HG03159 (cell line): ENCODE data around the gene CAGE1.
A peak's percentile ranks its signal among the peaks of the same experiment; 100 is the strongest.

Experiments used
- ATAC-seq: cut with Tn5 transposase; IDR thresholded peaks from one replicate; pipeline ENCODE4 v1.9.1; 2021; ENCODE audit warnings: mild to moderate bottlenecking, moderate library complexity; ENCODE audit not compliant: unreplicated experiment

The CAGE1 gene

DNA sequence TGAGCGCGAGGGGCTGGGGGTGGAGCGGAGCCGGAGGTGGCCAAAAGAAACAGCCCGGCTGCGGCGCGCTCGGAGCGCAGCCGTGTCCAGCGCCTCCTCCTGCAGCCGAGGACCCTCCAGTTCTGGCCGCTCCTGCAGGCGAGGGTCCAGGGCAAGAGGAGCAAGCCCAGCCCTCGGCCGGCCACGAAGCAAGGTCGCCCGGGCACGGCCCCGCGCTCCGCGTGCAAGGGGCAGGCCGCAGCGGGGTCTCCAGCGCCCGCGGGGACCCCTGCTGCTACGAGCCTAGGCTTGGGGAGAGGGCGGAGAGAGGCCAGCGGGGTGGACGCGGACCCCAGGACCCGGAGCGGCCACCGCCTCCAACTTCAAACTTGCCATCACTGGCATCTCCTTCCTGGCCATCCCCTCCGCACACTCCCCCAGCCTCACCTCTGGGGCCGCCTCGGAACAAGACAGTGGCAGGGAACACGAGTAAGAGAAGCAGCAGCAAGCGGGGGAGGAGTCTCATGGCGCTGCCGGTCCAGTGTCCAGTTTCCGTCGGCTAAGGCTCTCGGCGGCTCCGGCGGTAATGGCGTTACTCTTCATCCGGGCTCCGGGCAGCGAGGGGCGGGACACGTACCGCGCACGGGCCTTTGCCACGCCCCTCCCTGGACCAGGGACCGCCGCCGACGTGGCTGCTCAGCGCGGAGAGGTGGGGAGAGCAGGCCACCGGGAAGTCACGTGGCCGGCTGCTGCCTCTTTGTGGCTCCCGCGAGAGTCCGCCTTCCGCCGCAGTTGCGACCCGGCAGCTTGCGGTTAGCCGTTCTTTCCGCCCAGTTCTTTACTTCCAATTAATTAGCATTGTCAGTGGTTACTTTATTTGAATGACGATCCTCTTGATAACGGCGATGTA lies 76.7 kb downstream of the CAGE1 start, which contains the start of gene SSR1:
SSR1 (minus strand) TSS at position 584 of the 889 bp plus-strand sequence; CDS start at position 505, 79 bp downstream.
- peak; percentile 95 for ATAC-seq

DNA sequence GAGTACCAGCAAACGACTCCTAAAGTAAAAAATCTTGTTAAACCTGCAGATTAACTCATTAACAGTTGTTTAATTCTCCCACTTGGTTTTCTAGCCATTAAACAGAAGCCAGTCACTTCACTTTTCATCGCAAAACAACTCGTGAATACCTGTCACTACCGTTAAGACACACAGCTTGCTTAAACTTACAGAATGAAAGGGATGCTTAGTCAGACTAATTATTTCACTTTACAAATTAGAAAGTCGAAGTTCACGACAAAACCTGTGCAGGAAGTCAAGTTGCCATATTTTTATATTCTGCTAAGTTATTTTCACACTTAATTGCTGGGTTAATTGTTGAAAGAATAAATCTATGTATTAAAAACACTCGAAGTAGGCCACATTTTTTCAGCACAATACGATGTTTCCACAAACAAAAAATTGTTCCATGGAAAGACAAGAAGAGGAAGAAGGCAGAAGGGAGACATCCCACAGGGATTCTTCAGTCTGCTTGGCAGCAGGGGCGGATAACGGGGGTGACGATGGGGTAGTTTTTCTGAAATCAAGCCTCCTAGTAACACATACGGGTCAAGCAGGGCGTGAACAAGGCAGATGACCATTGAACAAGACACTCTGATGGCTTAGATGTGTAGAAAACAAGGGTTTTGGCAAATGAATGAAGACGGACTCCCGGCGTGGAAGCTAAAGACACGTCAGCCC lies 77.5 kb downstream of the CAGE1 start:
- no peak for ATAC-seq

DNA sequence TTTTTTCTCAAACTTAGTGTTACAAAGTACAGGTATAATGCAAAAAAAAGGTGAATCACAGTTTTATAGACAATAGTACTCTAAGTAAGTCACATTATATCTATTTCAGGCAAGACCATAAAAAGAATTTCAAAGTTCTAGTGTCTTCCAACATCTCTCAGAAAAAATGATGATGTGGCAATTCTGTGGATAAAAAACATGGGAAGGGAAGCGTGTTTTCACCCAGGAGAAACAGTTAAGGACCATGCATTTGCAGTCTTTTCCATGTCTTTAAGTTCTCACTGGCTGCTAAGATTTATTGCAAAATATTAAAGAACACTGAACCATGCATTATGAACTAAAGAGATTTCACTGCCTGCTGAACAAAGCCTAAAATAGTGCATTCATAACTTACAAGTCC lies 78.4 kb downstream of the CAGE1 start:
- no peak for ATAC-seq

DNA sequence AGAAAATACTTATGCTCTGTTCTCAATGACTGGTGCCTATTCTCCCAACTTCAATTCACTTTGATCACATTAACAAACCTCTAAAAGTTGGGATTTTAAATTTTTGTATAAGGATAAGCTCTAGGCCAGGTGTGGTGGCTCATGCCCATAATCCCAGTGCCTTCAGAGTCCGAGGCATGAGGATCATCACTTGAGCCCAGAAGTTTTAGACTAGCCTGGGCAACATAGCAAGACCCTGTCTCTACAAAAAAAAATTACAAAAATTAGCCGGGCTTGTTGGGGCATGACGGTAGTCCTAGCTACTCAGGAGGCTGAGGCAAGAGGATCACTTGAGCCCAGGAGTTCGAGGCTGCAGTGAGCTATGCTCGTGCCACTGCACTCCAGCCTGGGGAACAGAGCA lies 80.5 kb downstream of the CAGE1 start:
- ATAC-seq: no peak

DNA sequence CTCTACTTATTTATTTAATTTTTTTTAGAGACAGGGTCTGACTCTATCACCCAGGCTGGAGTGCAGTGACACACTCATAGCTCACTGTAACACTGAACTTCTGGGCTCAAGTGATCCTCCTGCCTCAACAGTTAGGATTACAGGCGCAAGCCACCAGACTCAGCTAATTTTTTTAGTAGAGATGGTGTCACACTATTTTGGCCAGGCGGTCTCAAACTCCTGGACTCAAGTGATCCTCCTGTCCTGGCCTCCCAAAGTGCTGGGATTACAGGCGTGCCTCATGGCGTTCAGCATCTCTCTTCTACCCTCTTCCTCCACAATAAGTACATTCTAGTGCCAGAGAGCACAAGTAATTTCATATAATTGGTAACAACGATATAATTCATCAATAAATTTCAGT lies 82.0 kb downstream of the CAGE1 start:
- no peak for ATAC-seq

DNA sequence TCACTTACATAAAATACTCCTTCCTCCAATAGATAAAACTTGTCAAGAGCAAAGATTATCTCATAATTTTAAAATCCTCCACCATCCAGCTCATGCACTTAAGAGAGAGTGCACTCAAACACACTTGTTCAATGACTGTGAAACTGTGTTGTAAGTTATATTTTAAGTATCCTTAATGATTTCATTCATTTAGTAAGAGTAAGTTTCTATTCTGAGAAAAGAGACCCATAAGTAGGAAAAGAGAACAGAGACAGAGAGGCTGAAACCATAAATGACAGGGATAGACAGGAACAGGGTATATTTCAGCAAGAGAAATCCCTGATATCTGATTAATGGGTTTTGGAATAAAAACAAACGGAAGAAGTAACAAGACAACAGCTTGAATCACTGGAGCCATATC lies 84.7 kb downstream of the CAGE1 start:
- ATAC-seq: no peak

DNA sequence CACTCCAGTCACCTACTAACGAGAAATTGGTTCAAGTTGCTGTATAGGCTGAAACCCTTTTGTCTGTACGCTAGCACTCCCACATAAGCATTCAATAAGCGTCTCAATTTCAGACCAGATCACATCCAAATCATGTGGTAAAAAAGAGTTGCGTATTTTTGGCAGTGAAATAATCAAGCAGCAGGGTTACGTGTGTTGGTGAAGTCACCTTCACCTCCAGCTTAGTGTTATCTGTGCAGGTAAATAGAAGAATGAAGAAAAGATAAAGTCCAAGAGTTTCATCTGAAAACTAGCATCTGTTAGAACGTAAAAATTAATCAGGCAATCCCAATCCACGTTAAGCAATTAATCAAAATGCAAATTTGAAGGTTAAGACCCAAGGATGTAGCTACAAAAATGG lies 87.8 kb downstream of the CAGE1 start:
- ATAC-seq: no peak

DNA sequence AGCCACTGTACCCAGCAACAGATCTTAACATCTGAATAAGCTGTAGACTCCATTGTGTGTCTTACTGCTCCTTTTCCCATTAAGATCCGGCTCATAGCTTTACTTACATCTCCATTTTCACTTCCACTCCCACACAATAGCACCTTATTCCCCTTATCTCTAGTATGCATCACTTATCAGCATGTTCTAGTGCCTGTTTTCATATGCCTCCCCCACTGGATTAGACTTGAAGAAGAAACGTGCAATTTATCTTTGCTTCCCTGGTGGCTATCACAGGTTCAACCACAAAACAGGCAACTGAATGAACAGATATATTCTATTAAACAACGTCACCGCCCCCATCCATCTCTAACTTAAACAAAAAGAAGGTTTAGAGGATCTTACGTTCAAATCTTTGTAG lies 88.6 kb downstream of the CAGE1 start:
- ATAC-seq: no peak

DNA sequence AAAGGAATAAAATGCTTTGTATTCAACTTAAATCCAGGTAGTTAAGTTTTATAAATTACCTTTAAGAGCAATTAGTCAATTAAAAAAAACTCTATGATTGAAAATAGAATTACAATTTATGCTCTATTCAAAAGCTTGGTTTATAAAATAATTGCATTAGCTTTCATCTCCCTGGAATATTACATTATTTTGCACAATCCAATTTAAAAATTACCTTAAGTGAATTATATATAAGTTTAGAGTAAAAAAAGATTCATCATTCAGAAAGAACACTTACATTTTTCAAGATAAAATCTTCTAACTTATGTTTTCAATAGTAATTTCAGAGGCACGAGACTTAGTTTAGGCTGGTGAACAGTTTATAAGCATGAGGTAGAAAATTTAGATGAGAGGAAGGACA lies 91.4 kb downstream of the CAGE1 start:
- ATAC-seq: no peak

DNA sequence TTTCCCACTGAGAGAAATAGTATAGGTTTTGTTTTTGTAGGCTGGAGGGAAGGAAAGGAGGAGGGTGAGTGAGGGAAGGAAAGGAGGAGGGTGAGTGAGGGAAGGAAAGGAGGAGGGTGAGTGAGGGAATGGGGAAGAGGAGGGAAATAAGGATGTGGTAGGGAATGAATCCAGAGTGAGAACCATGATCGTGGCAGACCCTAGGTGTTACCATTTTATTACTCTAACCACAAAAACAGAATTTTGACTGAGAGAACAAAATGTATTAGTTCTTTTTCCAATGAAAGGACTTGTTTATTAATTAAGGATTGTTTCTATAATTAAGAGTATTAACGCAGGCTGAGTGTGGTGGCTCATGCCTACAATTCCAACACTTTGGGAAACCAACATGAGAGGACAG lies 92.9 kb downstream of the CAGE1 start:
- no peak for ATAC-seq

DNA sequence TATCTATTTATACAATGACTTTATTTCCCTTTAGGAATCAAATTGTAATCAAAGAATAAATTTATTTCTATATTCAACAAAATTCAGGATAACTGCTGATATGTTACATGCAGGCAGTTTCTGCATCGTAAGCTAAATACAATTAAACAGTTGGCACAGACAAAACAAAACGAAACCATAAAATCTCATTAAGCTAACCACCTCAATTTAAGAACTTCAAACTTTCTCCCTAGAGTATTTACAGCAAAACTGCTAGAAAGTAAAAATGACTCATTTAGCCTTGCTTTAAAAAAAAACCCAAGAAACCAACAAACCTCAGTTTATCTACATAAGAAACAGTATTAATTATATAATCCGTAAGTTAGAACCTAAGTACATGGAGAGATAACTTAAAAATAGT lies 93.6 kb downstream of the CAGE1 start:
- no peak for ATAC-seq

DNA sequence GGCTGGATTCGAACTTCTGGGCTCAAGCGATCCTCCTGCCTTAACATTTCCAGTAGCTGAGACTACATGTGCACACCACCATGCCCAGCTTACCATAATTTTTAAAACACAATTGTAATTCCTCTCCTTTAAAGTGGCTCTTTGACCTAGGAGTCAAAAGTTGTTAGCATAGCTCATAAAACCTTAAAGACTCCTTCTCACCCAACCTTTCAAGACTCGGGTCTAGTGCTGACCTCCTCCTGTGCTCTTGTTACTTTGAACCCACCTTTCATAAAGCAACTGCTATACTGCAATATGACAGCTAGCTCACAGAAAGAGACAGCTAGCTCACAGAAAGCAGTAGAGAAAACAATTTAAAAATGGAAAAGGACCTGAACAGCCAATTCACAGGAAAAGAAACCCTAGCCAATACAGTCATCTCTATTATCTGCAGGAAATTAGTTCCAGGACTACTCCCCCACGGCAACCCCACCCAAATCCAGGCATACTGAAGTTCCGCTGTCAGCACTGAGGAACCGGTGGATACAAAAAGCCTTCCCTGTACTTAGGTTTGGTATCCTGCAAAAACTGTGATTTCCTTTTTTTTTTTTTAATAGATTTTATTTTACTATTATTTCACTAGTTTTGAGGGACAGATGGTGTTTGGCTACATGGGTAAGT lies 96.8 kb downstream of the CAGE1 start:
- no peak for ATAC-seq

DNA sequence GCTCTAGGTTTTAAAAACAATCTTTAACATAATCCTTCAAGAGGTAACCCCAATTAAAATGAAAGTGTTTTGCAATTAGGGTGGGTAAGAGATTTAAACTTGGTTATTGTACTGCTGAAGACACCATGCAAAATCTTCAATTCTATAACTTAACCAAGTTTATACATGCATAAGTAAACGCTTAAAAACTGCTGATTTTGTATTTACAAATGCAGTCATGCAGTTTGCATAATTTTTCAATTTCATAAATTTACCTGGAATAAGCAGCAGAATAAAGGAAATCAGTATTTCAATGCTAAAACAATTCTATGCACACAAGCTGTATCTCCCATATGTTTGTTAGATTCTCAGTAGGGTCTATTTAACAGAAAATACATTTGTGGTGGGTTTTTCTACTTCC lies 99.5 kb downstream of the CAGE1 start:
- no peak for ATAC-seq

DNA sequence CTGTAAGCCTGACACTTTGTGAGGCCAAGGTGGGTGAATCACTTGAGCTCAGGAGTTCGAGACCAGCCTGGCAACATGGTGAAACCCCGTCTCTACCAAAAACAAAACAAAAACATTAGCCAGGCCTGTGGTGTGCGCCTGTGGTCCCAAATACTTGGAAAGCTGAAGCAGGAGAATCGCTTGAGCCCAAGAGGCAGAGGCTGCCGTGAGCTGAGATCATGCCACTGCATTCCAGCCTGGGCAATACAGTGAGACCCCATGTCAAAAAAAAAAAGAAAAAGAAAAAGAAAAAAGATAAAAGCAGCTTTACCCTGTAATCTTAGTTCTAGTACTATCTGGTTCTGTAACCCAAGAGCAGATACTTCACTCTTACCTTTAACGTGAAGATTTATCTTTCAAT lies 104.1 kb downstream of the CAGE1 start:
- ATAC-seq: no peak

DNA sequence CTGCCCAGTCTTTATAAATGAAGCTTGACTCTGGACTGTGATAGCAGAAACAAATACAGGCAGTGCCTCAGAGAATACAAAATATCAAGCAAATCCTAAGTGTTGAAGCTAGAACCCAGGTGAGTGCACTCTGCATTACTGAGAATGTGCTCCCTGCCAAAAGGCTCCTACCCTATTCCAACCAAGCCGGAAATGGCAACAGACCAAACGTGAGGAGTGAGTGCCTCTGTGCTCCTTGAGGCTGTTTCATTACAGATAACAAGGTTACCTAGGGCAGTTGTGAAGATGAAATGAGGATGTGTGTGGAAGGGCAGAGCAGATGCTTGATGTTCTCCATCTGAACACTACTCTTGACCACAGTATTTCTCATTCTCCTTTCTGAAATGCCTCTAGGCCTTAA lies 105.9 kb downstream of the CAGE1 start:
- ATAC-seq: no peak

DNA sequence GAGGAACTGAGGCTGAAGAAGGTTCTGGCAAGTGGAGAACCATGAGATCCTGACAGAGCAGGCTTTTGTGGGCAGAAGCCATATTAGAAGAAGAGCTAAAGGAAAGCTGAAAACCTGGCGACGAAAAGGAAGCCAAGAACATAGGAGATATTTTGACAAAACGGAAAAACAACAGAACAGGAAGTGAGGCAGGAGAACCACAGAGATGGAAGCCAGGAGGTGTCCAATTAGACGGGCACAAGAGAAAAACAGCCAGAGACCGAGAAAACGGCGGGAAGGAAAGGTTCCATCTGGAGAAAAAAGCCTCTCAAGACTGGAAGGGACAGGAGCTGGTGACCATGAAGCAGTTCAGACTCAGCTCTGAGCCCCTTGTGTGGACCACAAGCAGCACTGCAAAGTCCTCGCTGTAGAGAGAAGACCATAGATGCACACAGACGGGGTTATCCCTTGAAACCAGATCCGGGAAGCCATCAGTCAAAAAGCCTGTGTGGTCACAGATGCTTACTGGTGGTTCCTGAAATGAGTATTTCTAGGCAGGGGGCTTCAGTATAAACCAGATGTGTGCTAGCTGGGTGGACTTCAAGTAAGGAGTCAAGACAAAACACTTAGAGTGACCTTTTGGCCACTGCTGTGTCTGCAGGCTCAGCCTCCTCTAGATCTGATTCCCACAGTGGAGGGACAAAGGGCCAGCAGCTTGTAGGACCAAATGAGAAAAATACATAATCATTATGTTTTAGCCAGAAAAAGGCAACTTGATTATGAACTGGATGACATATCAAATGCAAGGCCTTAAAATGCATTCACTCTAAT lies 107.2 kb downstream of the CAGE1 start:
- ATAC-seq: no peak
